K562 (cell line): ENCODE data around the gene MAP2K7. TPM values are rescaled to one million over a fixed set of nuclear protein-coding genes. Genes with fewer than 3 reads are reported as not detected.
A peak's percentile ranks its signal among the peaks of the same experiment; 100 is the strongest.

Experiments used
- ATAC-seq: fragments of 200-7000 bp; cut with Tn5 transposase; 3 replicates; pipeline ENCODE4 v1.9.1; 2020; ENCODE audit warnings: moderate library complexity
- BruUV-seq: library from RNA; stranded (reverse); fragments of 400-500 nt; replicated peaks from 2 replicates; lab custom pipeline; 2021; lab: Mats Ljungman, UMichigan
- CTCF ChIA-PET: fragments of 300-600 bp; formaldehyde crosslinking; extraction: SDS; loops from one replicate; lab custom pipeline; 2021; ENCODE audit warnings: low intra/inter-chr PET ratio; lab: Yijun Ruan, JAX
- POLR2A ChIA-PET: fragments of 300-600, 350-650 bp; sonication (Branson Sonifier 250); formaldehyde crosslinking; extraction: SDS; loops from one replicate; lab custom pipeline; 2021; ENCODE audit warnings: antibody characterized with exemption, inconsistent platforms; lab: Yijun Ruan, JAX
- DNase-seq, 4 experiments: peaks; one replicate each; pipeline versions ENCODE4 v3.0.0 to v3.0.0-alpha.2; 2011 to 2018; ENCODE audit warnings: low spot score in 3 of 4, mixed read lengths in 3 of 4; ENCODE audit errors: extremely low read depth in 1 of 4
- FAIRE-seq: peaks from 2 replicates; lab custom pipeline; 2011; peaks lifted over from hg19 to GRCh38; lab: Jason Lieb, UNC
- H2AFZ ChIP-seq: 2 replicates; pipeline ENCODE4 v1.6.0; 2011; ENCODE audit warnings: low read depth, low read length, control low read depth, inconsistent platforms
- H3K27ac ChIP-seq: fragments of 200-600 bp; 3 replicates; pipeline ENCODE4 v1.8.0; 2011; ENCODE audit warnings: low read depth, mild to moderate bottlenecking, control low read depth, inconsistent platforms, low read length, moderate library complexity, mixed read lengths; ENCODE audit errors: extremely low read depth
- H3K27me3 ChIP-seq, 2 experiments: fragments of 300-600 bp in 1 of 2; 2 replicates in 1 of 2; 3 replicates in 1 of 2; pipeline versions ENCODE4 v1.6.0 to v1.8.0; 2011; ENCODE audit warnings: inconsistent platforms in 2 of 2, low read length in 2 of 2, mild to moderate bottlenecking in 1 of 2, mixed read lengths in 1 of 2, moderate library complexity in 1 of 2; ENCODE audit not compliant: control insufficient read depth in 2 of 2, insufficient read depth in 2 of 2
- H3K36me3 ChIP-seq: fragments of 300-600 bp; 3 replicates; pipeline ENCODE4 v1.8.0; 2011; ENCODE audit warnings: mild to moderate bottlenecking, low read length, inconsistent platforms; ENCODE audit not compliant: control insufficient read depth, insufficient read depth
- H3K4me1 ChIP-seq, 2 experiments: fragments of 200-600 bp in 1 of 2; replicated peaks in 1 of 2; 2 replicates in 1 of 2; 3 replicates in 1 of 2; pipeline versions ENCODE4 v1.5.1 to v1.8.0; 2011; ENCODE audit warnings: inconsistent platforms in 2 of 2, low read length in 2 of 2, mild to moderate bottlenecking in 1 of 2, mixed read lengths in 1 of 2, moderate library complexity in 1 of 2; ENCODE audit not compliant: control insufficient read depth in 2 of 2, insufficient read depth in 2 of 2
- H3K4me2 ChIP-seq: 2 replicates; pipeline ENCODE4 v1.6.1; 2011; ENCODE audit warnings: low read length, control low read depth, inconsistent platforms, mixed read lengths; ENCODE audit not compliant: insufficient read depth
- H3K4me3 ChIP-seq: fragments of 200-600 bp; sonication (generic), shearing (Covaris generic); 2 replicates; pipeline ENCODE4 v1.5.1; 2016; ENCODE audit warnings: control low read depth, inconsistent platforms
- H3K79me2 ChIP-seq: fragments of 200-600 bp; 3 replicates; pipeline ENCODE4 v1.8.0; 2011; ENCODE audit warnings: low read length, inconsistent platforms; ENCODE audit not compliant: control insufficient read depth, insufficient read depth
- H3K9ac ChIP-seq, 2 experiments: 2 replicates each; pipeline versions ENCODE4 v1.6.0 to v1.6.1; 2011; ENCODE audit warnings: low read depth in 2 of 2, low read length in 2 of 2, control low read depth in 1 of 2, inconsistent platforms in 1 of 2, mild to moderate bottlenecking in 1 of 2, mixed read lengths in 1 of 2; ENCODE audit not compliant: insufficient read depth in 1 of 2
- H3K9me1 ChIP-seq: one replicate; pipeline ENCODE4 v1.6.0; 2011; ENCODE audit warnings: inconsistent platforms, mild to moderate bottlenecking, low read length, moderate library complexity; ENCODE audit not compliant: control insufficient read depth, insufficient read depth
- H3K9me3 ChIP-seq: replicated peaks from 2 replicates; pipeline ENCODE4 v1.5.1; 2011; ENCODE audit warnings: low read depth, low read length, inconsistent platforms; ENCODE audit not compliant: control insufficient read depth, insufficient read depth
- H4K20me1 ChIP-seq: replicated peaks from 2 replicates; pipeline ENCODE4 v1.6.1; 2011; ENCODE audit warnings: low read length, inconsistent platforms, mixed read lengths; ENCODE audit not compliant: control insufficient read depth, insufficient read depth
- C11orf30 ChIP-seq: fragments of 450-650 bp; IDR thresholded peaks from 2 replicates; pipeline ENCODE4 v1.6.1; 2016; ENCODE audit warnings: low read depth, mild to moderate bottlenecking
- CHD4 ChIP-seq: fragments of 200-600 bp; sonication (generic); IDR thresholded peaks from 3 replicates; pipeline ENCODE4 v1.6.1; 2012; ENCODE audit warnings: low read depth, mild to moderate bottlenecking, mixed read lengths, low read length, inconsistent platforms; ENCODE audit not compliant: insufficient read depth, insufficient replicate concordance, poor library complexity, severe bottlenecking
- EGR1 ChIP-seq: fragments of 450-650 bp; conservative IDR thresholded peaks from 2 replicates; pipeline ENCODE4 v1.6.1; 2017; ENCODE audit warnings: mild to moderate bottlenecking
- ELF1 ChIP-seq: fragments of 200-800 bp; sonication (Bioruptor generic); IDR thresholded peaks from 2 replicates; pipeline ENCODE4 v1.6.1; 2016; ENCODE audit warnings: missing genetic modification characterization, missing compliant biosample characterization
- EWSR1 ChIP-seq: fragments of 450-650 bp; IDR thresholded peaks from 2 replicates; pipeline ENCODE4 v1.6.1; 2018; ENCODE audit warnings: borderline replicate concordance, mild to moderate bottlenecking, low read depth, moderate library complexity; ENCODE audit not compliant: partially characterized antibody
- HOXB6 ChIP-seq: fragments of 250-450 bp; sonication (Bioruptor Pico); IDR thresholded peaks from 2 replicates; pipeline ENCODE4 v1.5.1; 2022; ENCODE audit warnings: mild to moderate bottlenecking, borderline replicate concordance
- NCOR1 ChIP-seq: fragments of 450-650 bp; IDR thresholded peaks from 2 replicates; pipeline ENCODE4 v1.6.1; 2016; ENCODE audit warnings: mild to moderate bottlenecking, moderate library complexity
- POLR2G ChIP-seq: fragments of 200-400 bp; formaldehyde crosslinking; IDR thresholded peaks from 2 replicates; pipeline ENCODE4 v1.6.1; 2017; ENCODE audit warnings: low read depth, mild to moderate bottlenecking, antibody characterized with exemption, low read length, moderate library complexity
- RBFOX2 ChIP-seq: fragments of 200-400 bp; formaldehyde crosslinking; IDR thresholded peaks from 2 replicates; pipeline ENCODE4 v1.6.1; 2017; ENCODE audit warnings: low read depth, mild to moderate bottlenecking, low read length, moderate library complexity
- SREBF2 ChIP-seq: sonication (generic); formaldehyde crosslinking; IDR thresholded peaks from 2 replicates; pipeline ENCODE4 v1.4.0; 2020; ENCODE audit warnings: mild to moderate bottlenecking, missing genetic modification reagents
- TARDBP ChIP-seq: fragments of 450-650 bp; IDR thresholded peaks from 2 replicates; pipeline ENCODE4 v1.6.1; 2016
- XRCC3 ChIP-seq: fragments of 450-650 bp; IDR thresholded peaks from 2 replicates; pipeline ENCODE4 v1.6.1; 2017; ENCODE audit warnings: mild to moderate bottlenecking, moderate library complexity
- ZBTB17 ChIP-seq: fragments of 450-650 bp; formaldehyde crosslinking; IDR thresholded peaks from 2 replicates; pipeline ENCODE4 v1.4.0; 2020; ENCODE audit warnings: mild to moderate bottlenecking
- ZNF830 ChIP-seq: fragments of 250-450 bp; sonication (Bioruptor Pico); IDR thresholded peaks from 2 replicates; pipeline ENCODE4 v1.5.0; 2021; ENCODE audit warnings: mild to moderate bottlenecking
- WGBS: fragments of 100-300 bp; shearing (Covaris generic); methylation state at CpG from one replicate; pipeline ENCODE4 v1.1.6; 2016; ENCODE audit warnings: low coverage, mixed read lengths; ENCODE audit not compliant: insufficient coverage; ENCODE audit errors: missing lambda C conversion rate; 5-methylcytosine and 5-hydroxymethylcytosine counted together
- in situ Hi-C: fragments of 300-500 bp; cut with MboI; formaldehyde crosslinking; loops from 4 replicates; pipeline ENCODE4 v1.15.0; 2018; ENCODE audit warnings: inconsistent platforms, mixed read lengths
- intact Hi-C: fragments of 100-400 bp; cut with micrococcal nuclease; formaldehyde crosslinking; loops from 2 replicates; pipeline ENCODE4 v1.14.2; 2022
- polyA plus RNA-seq, 8 experiments: library from polyadenylated mRNA; depleted of rRNA in 4 of 8; stranded (reverse) in 5 of 8; unstranded in 3 of 8; fragments of >200 nt; fragmentation: Nextera tagmentation in 2 of 8; fragmentation: Illumina TruSeq in 1 of 8; extraction: Ambion mirVana in 2 of 8; extraction: Trizol in 1 of 8; gene quantifications; 2 replicates each; pipeline versions ENCODE4 v1.2.1 to v1.2.3, GENCODE V29; 2011 to 2014; ENCODE audit warnings: inconsistent platforms in 1 of 8, missing spikeins in 1 of 8
- total RNA-seq, 7 experiments: library from RNA; depleted of rRNA in 6 of 7; stranded (reverse); fragments of >200 nt in 6 of 7; fragmentation: Illumina TruSeq in 2 of 7; extraction: Trizol in 2 of 7; gene quantifications; 2 replicates each; pipeline versions ENCODE4 v1.2.1 to v1.2.3, GENCODE V29; 2011 to 2021; ENCODE audit warnings: low replicate concordance in 1 of 7
- TF ChIP-seq, protein P1 (sequence below): fragments of 200-800 bp; sonication (Bioruptor generic); IDR thresholded peaks from 2 replicates; pipeline ENCODE4 v1.6.1; 2017; ENCODE audit warnings: missing genetic modification characterization, missing compliant biosample characterization

MAP2K7 gene
- total and polyA plus RNA-seq, 9 of the 15 experiments (the other 6 are each of a cell fraction or from before 2014, with no cell fraction given) = 0.51 to 45.8 (median 14.1) TPM

DNA sequence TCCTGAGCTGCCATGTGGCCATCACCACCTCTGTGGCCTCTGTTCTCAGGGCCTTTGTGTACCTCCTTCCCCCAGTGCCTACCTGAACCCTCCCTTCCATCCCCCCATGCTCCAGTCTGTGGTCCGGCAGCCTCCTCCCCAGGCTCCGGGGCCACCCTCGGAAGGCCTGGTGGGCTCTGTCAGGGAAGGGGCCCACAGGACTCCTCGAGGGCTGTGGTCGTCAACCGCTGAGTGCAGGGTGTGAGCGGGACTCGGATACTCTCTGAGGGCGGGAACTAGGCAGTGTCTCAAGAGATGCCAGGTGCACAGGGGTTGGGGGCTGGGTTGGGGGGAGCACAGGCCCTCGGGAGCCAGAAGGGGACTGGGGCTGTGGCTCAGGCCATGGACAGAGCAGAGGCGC, 3.9 kb downstream of the MAP2K7 start:
- Histone ChIP-seq H3K79me2 (peaks cover 52% of the 10 kb centered on the region), H3K4me3 (no peak overlapping the region), H3K9me1 (peaks cover 7% of the 10 kb centered on the region), H3K27me3 (no peaks in the 10 kb centered on the region), H3K9ac (peak overlapping the region in 1 of 2 experiments; percentile 82; a peak in 2 of 4 replicates), H3K27ac (peak overlapping the region; percentile 33; the same call in 1 of the 3 replicates), H3K4me1 (peaks cover 12 to 86% of the 10 kb centered on the region in 2 experiments; a peak in 4 of 5 replicates), H3K4me2 (no peak overlapping the region), H4K20me1 (no peaks in the 10 kb centered on the region), H2AFZ (no peak overlapping the region), H3K9me3 (no peaks in the 10 kb centered on the region), H3K36me3 (peaks cover 55% of the 10 kb centered on the region; the same call in 2 of the 3 replicates)
- DNase-seq (no peak), FAIRE-seq (no peak), ATAC-seq (no peak)
- intact Hi-C loops (no loop called here), in situ Hi-C loops (no loop called here)
- ChIA-PET CTCF (no interaction called here), POLR2A (interaction anchor here (1.6 kb wide), 1 partner anchor 13 kb away, joined by 3 read pairs; the partner anchor contains the start of gene SNAPC2)
- WGBS = 92% methylated on average over 10 of the region's 11 CpGs
- no TSS peak for BruUV-seq
- peak; percentile 48 for TF ChIP-seq RBFOX2
- no peak for TF ChIP-seq EWSR1
- 0 out of 2 replicates have a peak, but pooled peaks have one; percentile 51 for TF ChIP-seq POLR2G

DNA sequence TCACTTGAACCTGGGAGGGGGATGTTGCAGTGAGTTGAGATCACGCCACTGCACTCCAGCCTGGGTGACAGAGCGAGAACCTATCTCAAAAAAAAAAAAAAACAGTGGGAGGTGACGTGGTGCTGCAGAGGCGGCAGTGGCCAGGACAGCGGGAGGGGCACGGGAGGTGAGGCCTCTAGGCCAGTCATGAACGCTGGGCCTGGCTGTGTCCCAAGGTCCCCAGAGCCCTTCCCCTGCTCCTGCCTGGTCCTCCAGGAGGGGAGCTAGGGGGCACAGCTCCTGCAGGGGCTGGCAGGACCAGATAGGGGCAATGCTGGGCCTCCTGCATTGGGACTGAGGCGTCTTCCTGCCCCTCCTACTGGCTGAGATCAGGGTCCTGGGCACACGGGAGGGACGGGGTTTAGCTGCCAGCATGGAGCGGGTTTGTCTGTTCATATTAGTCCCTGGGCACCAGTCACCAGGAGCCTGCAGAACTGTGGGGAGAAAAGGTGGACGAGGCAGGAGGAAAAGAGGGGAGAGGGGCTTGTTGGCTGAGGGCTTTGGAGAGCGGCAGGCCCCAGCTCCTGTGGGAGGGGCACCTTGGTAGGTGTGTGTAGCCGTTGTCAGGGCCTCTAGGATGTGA, 4.5 kb downstream of the MAP2K7 start:
- H3K9me3 ChIP-seq = no peaks in the 10 kb centered on the region
- H3K36me3 ChIP-seq = peaks cover 61% of the 10 kb centered on the region; the same call in 2 of the 3 replicates
- intact Hi-C loops (no loop called here), in situ Hi-C loops (no loop called here)
- no peak overlapping the region for H3K4me3 ChIP-seq
- H3K27me3 ChIP-seq = no peaks in the 10 kb centered on the region
- 0 out of 3 replicates have a peak overlapping the region, but pooled peaks have one; percentile 5 for H3K27ac ChIP-seq
- FAIRE-seq = peak; percentile 49
- WGBS = 59% methylated on average over 11 of the region's 14 CpGs
- H4K20me1 ChIP-seq = no peaks in the 10 kb centered on the region
- H3K9me1 ChIP-seq = peaks cover 7% of the 10 kb centered on the region
- POLR2A ChIA-PET = interaction anchor here (0.6 to 1.0 kb wide), 2 partner anchors 12 to 13 kb away, joined by 4 to 8 read pairs; partner anchors contain the start of gene SNAPC2
- peak overlapping the region; percentile 43 to 82; a peak in 3 of 4 replicates for H3K9ac ChIP-seq
- CTCF ChIA-PET = no interaction called here
- DNase-seq = peak in 2 of 4 experiments; percentile 50 to 63
- peak; percentile 16 for ATAC-seq
- H3K4me1 ChIP-seq = peaks cover 8 to 86% of the 10 kb centered on the region in 2 experiments; a peak in 4 of 5 replicates
- H3K4me2 ChIP-seq = no peak overlapping the region; the same call in 1 of the 2 replicates
- no peak overlapping the region for H2AFZ ChIP-seq
- no TSS peak for BruUV-seq
- peaks cover 46% of the 10 kb centered on the region for H3K79me2 ChIP-seq
- no peak for TF ChIP-seq NCOR1
- no peak for TF ChIP-seq TARDBP
- TF ChIP-seq ELF1 (tag) = no peak
- no peak for TF ChIP-seq HOXB6 (CRISPR knock-in tag)
- no peak for TF ChIP-seq XRCC3
- TF ChIP-seq EGR1 = peak; percentile 77
- no peak for TF ChIP-seq ZBTB17
- no peak for TF ChIP-seq CHD4
- TF ChIP-seq ZNF830 (CRISPR knock-in tag) = no peak
- TF ChIP-seq, protein P1, sequence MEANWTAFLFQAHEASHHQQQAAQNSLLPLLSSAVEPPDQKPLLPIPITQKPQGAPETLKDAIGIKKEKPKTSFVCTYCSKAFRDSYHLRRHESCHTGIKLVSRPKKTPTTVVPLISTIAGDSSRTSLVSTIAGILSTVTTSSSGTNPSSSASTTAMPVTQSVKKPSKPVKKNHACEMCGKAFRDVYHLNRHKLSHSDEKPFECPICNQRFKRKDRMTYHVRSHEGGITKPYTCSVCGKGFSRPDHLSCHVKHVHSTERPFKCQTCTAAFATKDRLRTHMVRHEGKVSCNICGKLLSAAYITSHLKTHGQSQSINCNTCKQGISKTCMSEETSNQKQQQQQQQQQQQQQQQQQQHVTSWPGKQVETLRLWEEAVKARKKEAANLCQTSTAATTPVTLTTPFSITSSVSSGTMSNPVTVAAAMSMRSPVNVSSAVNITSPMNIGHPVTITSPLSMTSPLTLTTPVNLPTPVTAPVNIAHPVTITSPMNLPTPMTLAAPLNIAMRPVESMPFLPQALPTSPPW = peak; percentile 65
- no peak for TF ChIP-seq SREBF2 (CRISPR knock-in tag)
- no peak for TF ChIP-seq C11orf30
